NCI-H2196 (cell line): Measurements from ENCODE around the gene CCDC69.

Experiments
- DNase-seq: peaks from one replicate; lab custom pipeline; 2025; ENCODE audit not compliant: unreplicated experiment; lab: John Stamatoyannopoulos, UW

Gene CCDC69

DNA sequence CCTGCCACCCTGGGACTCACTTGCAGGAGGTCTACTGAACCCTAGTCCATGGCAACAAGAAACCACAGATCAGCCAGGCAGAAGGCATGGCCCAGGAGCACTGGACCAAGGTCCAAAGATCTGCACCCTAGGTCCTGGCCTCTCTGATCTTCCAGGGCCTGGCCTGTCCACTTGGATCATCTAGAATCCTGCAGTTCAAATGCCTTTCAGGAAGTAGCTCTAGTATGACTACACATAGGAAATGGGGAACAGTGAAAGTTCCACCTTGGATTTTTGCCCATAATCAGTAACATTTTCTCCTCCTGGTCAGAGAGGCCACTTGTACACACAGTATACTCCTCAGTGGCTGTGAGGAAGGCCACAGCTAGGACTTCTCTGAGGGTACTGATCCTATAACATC is 77.8 kb downstream of the CCDC69 start:
- DNase-seq: no peak

DNA sequence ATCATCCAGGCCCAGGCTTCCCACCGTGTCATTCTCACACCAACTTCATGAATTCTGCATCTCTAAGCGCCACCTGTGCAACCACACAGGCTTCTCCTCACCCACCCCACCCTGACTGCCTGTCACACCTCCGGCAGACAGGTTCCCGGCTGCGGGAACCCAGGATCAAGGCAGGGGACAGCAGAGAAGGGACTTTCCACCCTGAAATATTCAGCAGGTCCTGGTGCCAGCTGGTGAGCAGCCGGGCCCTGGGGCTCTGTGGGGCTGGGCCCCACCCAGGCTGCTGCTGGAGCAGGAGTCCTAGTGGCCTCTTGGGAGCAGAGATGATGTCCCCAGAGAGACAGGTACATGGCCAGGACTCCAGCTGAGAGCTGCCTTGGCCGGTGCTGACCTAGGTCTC is 79.0 kb downstream of the CCDC69 start:
- DNase-seq: no peak

DNA sequence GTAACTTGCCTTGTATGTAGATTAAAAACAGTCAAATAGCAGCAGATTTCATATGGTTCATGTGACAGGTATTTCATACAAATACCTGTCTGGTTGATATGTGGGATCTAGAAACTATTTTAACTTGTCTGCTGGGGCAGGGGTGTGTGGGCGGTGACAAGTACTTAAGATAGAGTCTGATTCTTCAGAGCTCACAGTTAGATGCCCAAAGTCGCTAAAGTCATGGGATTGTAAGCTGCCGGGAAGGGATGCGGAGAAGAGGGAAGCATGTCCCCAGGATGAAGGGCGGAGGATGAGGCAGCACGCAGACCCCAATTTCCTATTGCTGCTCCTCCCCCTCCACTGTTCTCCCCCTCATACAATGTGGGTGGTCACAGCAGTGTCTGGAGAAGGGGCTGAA is 79.6 kb downstream of the CCDC69 start:
- DNase-seq: no peak

DNA sequence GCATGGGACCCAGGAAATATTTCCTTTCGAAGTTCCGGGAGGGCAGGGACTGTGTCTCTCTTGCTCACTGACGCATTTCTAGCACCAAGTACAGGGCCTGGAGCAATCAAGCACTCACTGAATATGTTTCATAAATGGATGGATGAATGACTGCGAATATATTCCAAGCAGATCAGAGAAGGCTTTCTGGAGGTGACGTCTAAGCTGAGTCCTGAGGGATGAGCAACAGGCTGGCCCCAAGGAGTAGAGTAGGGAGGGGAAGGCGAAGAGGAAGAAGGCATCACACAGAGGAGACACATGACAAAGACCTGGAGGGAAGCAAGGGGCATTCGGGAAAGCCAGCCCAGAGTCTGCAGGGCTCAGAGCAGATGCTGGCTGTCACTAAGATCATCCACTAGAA is 80.2 kb downstream of the CCDC69 start:
- DNase-seq: no peak

DNA sequence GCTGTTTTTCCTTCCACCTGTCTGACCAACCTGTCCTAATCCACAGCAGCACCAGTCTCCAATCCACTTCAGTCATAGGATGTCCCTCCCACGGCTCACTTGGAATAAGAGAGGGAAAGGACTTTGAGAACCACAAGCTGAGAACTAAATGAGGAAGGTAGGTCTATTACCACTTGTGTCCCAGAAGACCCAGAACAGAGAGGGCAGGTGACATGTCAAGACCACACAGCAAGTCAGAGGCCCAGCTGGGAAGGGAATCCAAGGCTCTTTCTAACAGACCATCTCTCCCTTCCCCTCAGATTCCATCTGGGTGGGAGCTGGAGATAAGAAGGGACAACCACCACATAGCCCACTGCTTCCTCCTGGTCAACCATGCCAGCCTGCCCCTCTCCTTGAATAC is 81.0 kb downstream of the CCDC69 start:
- no peak for DNase-seq

DNA sequence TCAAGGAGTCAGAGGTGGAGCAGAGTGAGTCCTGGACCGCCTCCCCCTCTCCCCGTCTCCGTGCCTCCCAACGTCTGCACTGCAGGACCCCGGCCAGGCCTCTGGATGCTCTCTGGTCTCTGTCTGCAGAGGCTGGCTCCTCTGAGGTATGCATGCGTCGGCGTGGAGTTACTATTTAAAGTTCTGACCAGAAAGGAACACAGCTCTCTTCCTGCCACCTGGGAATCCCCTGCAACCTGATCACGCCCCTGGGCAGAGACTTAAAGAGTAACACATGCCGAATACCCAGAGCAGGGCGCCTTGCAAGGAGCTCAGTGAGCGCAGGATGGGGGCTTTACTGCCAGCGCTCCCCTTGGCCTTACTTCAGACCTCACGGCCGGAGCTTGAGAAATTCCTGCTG is 82.4 kb downstream of the CCDC69 start:
- no peak for DNase-seq

DNA sequence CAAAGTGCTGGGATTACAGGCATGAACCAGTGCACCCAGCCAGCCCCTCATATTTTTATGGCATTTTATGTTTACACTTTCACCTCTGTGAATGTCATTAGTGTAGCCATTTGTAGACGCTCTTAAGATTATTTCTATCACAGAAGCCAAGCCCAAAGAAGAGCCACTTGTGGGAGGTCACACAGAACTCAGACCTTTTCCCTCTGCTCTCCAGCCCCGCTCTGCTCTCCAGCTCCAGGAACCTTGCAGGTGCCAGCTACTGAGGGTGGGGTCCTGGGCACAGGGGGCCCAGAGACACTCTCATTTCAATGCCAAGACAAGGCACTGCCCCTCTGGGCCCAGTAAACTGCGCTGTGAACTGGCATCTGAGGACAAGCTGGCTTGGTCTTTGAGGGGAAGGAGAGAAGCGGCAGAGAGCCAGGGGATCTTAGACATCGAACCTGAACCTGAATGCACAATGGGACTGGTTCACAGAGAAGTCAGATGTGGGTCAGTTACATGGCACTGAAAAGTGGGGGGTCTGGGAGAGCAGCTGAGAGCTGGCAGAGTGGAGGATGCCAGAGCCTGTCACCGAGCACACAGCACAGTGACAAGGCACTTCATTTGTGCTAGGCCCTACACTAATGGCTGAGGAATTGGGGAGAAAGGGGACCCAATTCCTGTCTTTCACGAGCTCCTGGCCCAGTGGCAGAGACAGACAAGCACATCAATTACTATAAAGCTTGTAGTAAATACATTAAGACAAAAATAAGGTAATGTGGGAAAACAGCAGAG is 83.0 kb downstream of the CCDC69 start:
- no peak for DNase-seq

DNA sequence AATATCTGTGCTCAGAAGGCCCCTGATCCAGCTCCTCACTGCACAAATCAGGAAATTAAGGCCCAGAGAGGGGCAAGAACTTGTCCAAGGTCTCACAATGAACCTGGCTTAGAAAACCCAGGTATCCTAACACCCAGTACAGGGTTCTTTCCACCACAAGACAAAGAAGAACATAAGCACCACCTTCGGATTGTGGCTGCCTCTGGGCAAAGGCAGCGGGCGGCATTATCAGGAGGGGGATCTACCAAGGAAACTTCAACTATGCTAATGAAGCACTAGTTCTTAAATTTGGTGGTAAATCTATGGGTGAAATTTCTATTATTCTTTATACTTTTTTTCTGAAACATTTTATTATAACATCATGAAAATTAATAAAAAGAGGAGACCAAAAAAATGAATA is 84.2 kb downstream of the CCDC69 start:
- no peak for DNase-seq

DNA sequence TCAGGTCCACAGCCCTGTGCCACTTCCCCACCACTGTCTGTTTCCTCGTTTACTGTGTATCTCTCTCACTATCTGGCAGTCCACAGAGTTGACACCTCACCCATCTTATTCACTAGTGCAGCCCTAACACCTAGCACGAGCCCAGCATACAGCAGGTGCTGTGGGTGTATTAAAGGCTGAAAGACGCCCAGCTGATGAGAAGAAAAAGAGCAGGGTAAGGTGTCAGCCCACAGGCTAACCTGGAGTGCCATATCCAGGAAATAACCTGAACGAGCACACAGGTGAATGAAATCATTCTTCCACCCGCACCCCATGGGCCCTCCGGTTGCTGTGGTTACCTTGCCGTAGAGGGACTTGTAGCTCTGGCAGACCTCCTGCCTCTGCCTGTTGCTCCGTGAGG is 84.9 kb downstream of the CCDC69 start:
- peak; percentile 54 for DNase-seq

DNA sequence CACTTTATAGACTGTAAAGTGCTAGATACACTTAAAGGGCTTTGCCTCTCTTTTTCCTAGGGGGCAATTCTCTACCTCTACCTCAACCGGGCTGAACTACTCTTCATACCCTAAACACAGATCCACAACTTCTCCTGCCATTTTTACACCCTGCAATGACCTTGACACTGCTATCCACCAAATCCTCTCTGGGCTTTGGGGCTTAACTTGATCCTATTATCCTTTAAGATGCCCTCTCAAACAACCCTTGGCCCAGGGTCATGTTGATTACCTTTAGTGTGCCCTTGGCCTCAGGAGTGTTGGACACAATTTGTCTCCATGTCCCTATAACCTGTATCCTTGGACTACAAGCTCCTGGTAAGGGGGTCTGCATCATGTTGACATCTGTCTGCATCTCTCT is 85.8 kb downstream of the CCDC69 start:
- no peak for DNase-seq

DNA sequence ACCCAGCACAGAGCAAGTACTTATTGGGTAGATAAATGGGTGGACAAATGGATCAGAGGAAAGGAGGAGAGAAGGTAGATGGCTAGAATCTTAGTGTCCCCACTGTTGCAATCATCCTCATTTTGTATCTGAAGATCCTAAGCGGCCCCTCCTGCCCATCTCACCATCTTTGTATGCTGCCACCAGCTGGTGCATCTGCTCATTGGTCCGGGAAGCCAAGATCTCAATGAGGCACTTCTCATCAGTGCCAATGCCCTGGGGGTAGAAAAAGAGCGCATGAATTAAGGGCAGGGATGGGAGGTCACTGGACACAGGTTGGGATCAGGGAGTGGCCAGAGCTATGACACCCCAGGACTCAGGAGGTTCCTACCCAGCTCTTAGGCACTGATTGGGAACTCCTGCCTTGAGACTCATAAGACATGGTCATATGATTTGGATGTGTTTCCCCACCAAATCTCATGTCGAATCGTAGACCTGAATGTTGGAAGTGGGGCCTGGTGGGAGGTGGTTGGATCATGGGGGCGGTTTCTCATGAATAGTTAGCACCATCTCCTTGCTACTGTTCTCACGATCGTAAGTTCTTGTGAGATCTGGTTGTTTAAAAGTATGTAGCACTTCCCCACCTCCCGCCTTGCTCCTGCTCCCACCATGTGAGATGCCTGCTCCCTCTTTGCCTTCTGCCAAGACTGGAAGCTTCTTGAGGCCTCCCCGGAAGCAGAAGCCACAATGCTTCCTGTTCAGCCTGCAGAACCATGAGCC is 86.6 kb downstream of the CCDC69 start:
- no peak for DNase-seq

DNA sequence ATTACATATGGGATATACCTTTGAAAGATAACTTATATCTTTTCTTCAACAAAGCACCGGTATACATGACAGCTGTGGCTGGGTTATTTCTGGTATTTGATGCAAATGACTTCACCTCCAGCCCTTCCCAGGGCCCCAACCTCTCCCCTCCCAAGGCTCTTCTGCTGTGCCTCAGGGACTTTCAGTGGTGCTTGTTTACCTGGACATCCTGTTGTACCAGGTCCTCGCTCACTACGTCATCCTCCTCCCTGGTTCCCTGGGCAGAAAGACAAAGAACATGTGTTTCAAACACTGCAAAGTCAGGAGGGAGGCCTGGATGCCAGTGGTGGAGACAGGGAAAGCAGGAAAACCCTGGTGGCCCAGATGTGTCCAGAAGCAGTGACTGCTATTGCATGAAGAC is 89.7 kb downstream of the CCDC69 start:
- no peak for DNase-seq

DNA sequence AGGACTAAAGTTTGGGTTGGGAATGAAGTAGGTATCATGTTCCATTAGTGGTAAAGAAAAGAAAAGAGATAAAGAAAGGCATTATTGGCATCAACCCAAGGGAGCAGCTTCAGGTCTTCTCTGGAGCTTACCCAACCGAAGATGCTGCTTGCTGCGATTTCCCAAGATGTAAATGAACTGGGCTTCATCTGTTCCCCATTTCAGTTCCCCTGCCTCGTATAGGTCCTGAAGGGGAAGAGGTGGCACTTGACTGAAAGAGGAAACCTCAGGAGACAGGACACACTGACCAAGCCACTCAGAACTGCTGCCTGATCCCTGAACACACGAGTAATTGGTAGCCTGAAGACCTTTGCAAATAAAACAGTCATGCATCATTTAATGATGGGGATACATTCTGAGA is 90.9 kb downstream of the CCDC69 start:
- DNase-seq: no peak
